ENCODE measurements around the gene GNAZ. TPM values are rescaled to one million over a fixed set of nuclear protein-coding genes. Genes with fewer than 3 reads are reported as not detected.
"Not testable (repeated sequence)": the region's sequence is repeated elsewhere in the genome, so short reads cannot be mapped to it uniquely, and the experiment has no call there.

The GNAZ gene
- total RNA-seq, 2 donors from 2014 or later = 0.56 to 0.89 TPM

- not testable (repeated sequence) for H3K27ac Mint-ChIP-seq; DNase-seq; H3K27me3 Mint-ChIP-seq (ENCODE audit: low read depth); H3K36me3 Mint-ChIP-seq (ENCODE audit: insufficient read depth in 2 of 2); H3K9me3 Mint-ChIP-seq; ATAC-seq (replicated peaks in 1 of 2); H3K4me3 Mint-ChIP-seq
- peaks cover 26% of the 10 kb centered on the region for H3K4me1 Mint-ChIP-seq (ENCODE audit: low read depth)
Observed at GRCh38 chr22:23136991-23137390, 66.7 kb downstream of the GNAZ start.

DNA sequence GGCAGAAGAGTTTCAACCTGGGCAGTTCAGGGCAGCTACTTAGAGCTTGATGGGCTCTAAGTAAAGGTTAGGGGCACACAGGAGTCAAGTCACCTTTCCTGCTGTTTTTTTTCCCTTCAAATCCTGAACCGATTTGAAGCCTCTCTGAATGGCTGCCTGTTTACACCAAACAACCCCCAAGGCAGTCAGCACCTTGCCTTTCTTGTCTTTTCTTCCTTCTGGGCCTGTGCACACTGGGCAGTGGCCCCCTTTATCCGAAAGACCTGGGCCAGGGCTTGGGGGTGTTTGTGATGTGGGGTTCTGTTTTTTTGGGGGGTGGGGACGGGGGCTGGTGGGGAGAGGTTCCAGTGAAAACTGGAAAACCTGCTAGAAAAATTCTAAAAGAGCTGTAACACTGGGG is 67.1 kb downstream of the GNAZ start:
- DNase-seq (no peak), ATAC-seq (replicated peaks in 1 of 2) (no peak)
- Mint-ChIP-seq H3K9me3 (no peaks in the 10 kb centered on the region), H3K27me3 (ENCODE audit: low read depth) (no peaks in the 10 kb centered on the region), H3K4me3 (peak overlapping the region in 1 of 2 donors; percentile 53), H3K4me1 (ENCODE audit: low read depth) (peaks cover 31% of the 10 kb centered on the region), H3K36me3 (ENCODE audit: insufficient read depth in 2 of 2) (peaks cover 1 to 2% of the 10 kb centered on the region in 2 donors), H3K27ac (peak overlapping the region; percentile 91)

GRCh38 chr22:23137905-23138561 is 67.7 kb downstream of the GNAZ start:
- H3K36me3 Mint-ChIP-seq (ENCODE audit: insufficient read depth in 2 of 2) = peaks cover 1 to 2% of the 10 kb centered on the region in 2 donors
- H3K4me1 Mint-ChIP-seq (ENCODE audit: low read depth) = peaks cover 36% of the 10 kb centered on the region
- peak overlapping the region; percentile 53 to 75 for H3K4me3 Mint-ChIP-seq
- peak in 1 of 2 donors; percentile 20 for ATAC-seq (replicated peaks in 1 of 2)
- no peaks in the 10 kb centered on the region for H3K27me3 Mint-ChIP-seq (ENCODE audit: low read depth)
- no peaks in the 10 kb centered on the region for H3K9me3 Mint-ChIP-seq
- peak; percentile 17 to 39 for DNase-seq
- peak overlapping the region; percentile 91 for H3K27ac Mint-ChIP-seq

DNA sequence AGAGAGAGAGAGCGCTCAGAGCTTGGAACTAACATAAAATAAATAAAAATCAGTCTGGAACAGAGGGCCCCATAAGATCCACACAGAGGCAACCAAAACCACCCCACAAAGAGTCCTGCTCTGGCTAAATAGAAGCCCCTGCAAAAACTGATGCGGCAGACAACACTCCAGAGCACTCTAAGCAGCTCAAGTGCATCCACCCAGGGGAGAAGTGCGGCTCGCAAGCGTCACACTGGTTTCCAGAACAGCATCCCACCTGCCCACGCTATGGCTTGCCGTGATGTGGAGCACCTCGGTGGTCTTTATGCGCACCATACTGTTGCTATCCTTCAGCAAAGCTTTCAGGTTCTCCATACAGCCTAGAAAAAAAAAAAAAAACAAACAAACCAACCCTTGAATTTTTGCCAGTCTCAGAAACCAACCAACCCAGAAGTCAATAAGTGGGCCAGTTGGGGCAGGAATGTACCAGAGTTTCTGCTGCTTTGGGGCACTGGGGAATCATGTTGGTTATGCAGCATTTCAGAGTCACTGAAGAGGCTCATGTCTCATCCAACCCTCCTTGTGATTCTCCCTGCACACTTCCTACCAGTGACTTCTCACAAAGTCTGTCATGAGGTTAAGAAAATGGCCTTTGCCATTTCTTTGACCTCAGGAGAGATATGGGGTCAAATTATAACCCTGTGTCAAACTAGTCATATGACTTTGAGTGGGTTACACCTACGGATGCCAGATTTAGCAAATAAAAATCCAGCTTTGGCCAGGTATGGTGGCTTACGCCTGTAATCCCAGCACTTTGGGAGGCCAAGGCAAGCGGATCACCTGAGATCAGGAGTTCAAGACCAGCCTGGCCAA is 68.5 kb downstream of the GNAZ start:
- ATAC-seq (replicated peaks in 1 of 2) (no peak), DNase-seq (no peak)
- Mint-ChIP-seq H3K36me3 (ENCODE audit: insufficient read depth in 2 of 2) (peaks cover 1 to 2% of the 10 kb centered on the region in 2 donors), H3K4me3 (peak overlapping the region in 1 of 2 donors; percentile 75), H3K27me3 (ENCODE audit: low read depth) (no peaks in the 10 kb centered on the region), H3K27ac (peak overlapping the region; percentile 91), H3K9me3 (no peaks in the 10 kb centered on the region), H3K4me1 (ENCODE audit: low read depth) (peaks cover 36% of the 10 kb centered on the region)

DNA sequence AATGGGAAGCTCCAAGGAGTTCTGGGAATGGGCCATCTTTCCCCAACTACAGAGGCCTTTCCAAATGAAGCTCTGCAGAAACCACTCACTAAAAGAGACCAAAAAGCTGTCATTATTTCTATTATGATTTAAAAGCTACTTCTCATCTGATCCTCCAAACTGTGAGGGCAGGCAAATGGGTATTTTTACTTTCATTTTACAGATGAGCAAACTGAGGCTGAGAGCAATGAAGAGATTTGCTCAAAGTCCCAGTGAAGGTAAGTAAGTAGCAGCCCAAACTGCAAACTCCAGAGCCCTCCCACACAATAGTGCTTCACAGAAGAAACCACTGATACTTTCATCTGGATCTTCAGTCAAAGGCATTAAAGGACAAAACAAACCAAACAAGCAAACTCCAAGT is 70.1 kb downstream of the GNAZ start:
- Mint-ChIP-seq H3K36me3 (ENCODE audit: insufficient read depth in 2 of 2) (peaks cover 1 to 2% of the 10 kb centered on the region in 2 donors), H3K9me3 (no peaks in the 10 kb centered on the region), H3K4me1 (ENCODE audit: low read depth) (peaks cover 46% of the 10 kb centered on the region), H3K4me3 (no peak overlapping the region), H3K27ac (no peak overlapping the region), H3K27me3 (ENCODE audit: low read depth) (no peaks in the 10 kb centered on the region)
- no peak for DNase-seq
- no peak for ATAC-seq (replicated peaks in 1 of 2)

- no peaks in the 10 kb centered on the region for H3K27me3 Mint-ChIP-seq (ENCODE audit: low read depth)
- no peak for DNase-seq
- H3K4me1 Mint-ChIP-seq (ENCODE audit: low read depth) = peaks cover 49% of the 10 kb centered on the region
- ATAC-seq (replicated peaks in 1 of 2) = no peak
- H3K36me3 Mint-ChIP-seq (ENCODE audit: insufficient read depth in 2 of 2) = peaks cover 1 to 2% of the 10 kb centered on the region in 2 donors
- H3K4me3 Mint-ChIP-seq = peak overlapping the region; percentile 75 to 79
- peak overlapping the region; percentile 42 for H3K27ac Mint-ChIP-seq
- H3K9me3 Mint-ChIP-seq = no peaks in the 10 kb centered on the region
Observed at GRCh38 chr22:23142546-23143105, 72.3 kb downstream of the GNAZ start.

- DNase-seq (no peak), ATAC-seq (replicated peaks in 1 of 2) (no peak)
- no peaks in the 10 kb centered on the region for H3K27me3 Mint-ChIP-seq (ENCODE audit: low read depth)
- peaks cover 1 to 2% of the 10 kb centered on the region in 2 donors for H3K36me3 Mint-ChIP-seq (ENCODE audit: insufficient read depth in 2 of 2)
- no peaks in the 10 kb centered on the region for H3K9me3 Mint-ChIP-seq
- no peak overlapping the region for H3K27ac Mint-ChIP-seq
- H3K4me1 Mint-ChIP-seq (ENCODE audit: low read depth) = peaks cover 45% of the 10 kb centered on the region
- H3K4me3 Mint-ChIP-seq = peak overlapping the region in 1 of 2 donors; percentile 75
Observed at GRCh38 chr22:23143119-23143518, 72.8 kb downstream of the GNAZ start.

DNA sequence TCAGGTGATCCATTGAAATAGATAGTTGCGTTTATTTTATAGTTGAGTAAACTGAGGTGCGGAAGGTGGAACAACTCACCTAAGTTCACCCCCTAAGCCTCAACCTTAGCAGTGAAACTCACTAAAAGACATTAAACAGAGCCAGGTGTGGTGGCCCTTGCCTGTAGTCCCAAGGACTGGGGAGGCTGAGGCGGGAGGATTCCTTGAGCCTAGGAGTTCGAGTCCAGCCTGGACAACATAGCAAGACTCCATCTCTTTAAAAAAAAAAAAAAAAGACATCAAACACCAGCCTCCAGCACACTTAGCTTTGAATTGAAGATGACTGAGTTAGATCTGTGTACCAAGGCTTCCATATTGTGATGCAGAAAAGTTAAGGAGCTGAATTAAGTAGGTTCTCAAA is 74.1 kb downstream of the GNAZ start:
- DNase-seq (no peak), ATAC-seq (replicated peaks in 1 of 2) (no peak)
- Mint-ChIP-seq H3K4me1 (ENCODE audit: low read depth) (peaks cover 34% of the 10 kb centered on the region), H3K4me3 (peak overlapping the region; percentile 19 to 79), H3K27ac (no peak overlapping the region), H3K27me3 (ENCODE audit: low read depth) (no peaks in the 10 kb centered on the region), H3K36me3 (ENCODE audit: insufficient read depth in 2 of 2) (no peaks in the 10 kb centered on the region), H3K9me3 (no peaks in the 10 kb centered on the region)

GRCh38 chr22:23144932-23145877 is 74.9 kb downstream of the GNAZ start, which contains the start of gene RAB36:
Gene RAB36, plus strand, starts transcription at chr22:23145477. Its CDS starts 1,140 bp downstream, at chr22:23146617.
- H3K4me1 Mint-ChIP-seq (ENCODE audit: low read depth) = peaks cover 32% of the 10 kb centered on the region
- DNase-seq = peak; percentile 80 to 87
- ATAC-seq (replicated peaks in 1 of 2) = peak; percentile 36 to 52
- H3K36me3 Mint-ChIP-seq (ENCODE audit: insufficient read depth in 2 of 2) = no peaks in the 10 kb centered on the region
- H3K9me3 Mint-ChIP-seq = no peaks in the 10 kb centered on the region
- no peak within 1 kb of the TSS for H3K27ac Mint-ChIP-seq
- no peaks in the 10 kb centered on the region for H3K27me3 Mint-ChIP-seq (ENCODE audit: low read depth)
- H3K4me3 Mint-ChIP-seq = peak within 1 kb of the TSS; percentile 78 to 79

DNA sequence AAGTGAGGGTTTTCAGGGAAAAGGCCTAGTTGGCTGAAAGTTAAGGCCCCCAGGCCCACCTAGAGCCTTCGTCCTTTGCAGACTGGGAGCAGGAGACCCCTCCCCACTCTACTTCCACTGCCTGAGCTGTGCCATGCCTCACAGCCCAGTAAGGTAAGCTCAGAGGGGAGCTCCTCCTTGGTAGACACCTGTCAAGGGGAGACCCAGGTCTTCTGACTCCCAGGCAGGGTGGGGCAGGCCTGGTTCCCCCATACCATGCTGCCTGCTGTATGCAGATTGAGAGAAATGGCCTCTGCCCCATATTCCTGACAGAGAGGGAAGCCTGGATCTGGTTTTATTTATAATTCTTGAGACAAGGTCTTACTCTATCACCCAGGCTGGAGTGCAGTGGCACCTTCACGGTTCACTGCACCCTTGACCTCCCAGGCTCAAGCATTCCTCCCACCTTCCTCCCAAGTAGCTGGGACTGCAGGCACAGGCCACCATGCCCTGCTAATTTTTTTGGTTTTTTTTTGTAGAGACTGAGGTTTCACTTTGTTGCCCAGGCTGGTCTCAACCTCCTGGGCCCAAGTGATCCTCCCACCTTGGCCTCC is 75.7 kb downstream of the GNAZ start:
- Mint-ChIP-seq H3K4me3 (peak overlapping the region in 1 of 2 donors; percentile 78), H3K36me3 (ENCODE audit: insufficient read depth in 2 of 2) (no peaks in the 10 kb centered on the region), H3K4me1 (ENCODE audit: low read depth) (peaks cover 30% of the 10 kb centered on the region), H3K9me3 (no peaks in the 10 kb centered on the region), H3K27me3 (ENCODE audit: low read depth) (no peaks in the 10 kb centered on the region), H3K27ac (no peak overlapping the region)
- DNase-seq (no peak), ATAC-seq (replicated peaks in 1 of 2) (no peak)

GRCh38 chr22:23146478-23147205 is 76.3 kb downstream of the GNAZ start:
- H3K27me3 Mint-ChIP-seq (ENCODE audit: low read depth) = no peaks in the 10 kb centered on the region
- H3K36me3 Mint-ChIP-seq (ENCODE audit: insufficient read depth in 2 of 2) = no peaks in the 10 kb centered on the region
- DNase-seq (no peak), ATAC-seq (replicated peaks in 1 of 2) (no peak)
- no peak overlapping the region for H3K4me3 Mint-ChIP-seq
- H3K27ac Mint-ChIP-seq = no peak overlapping the region
- no peaks in the 10 kb centered on the region for H3K9me3 Mint-ChIP-seq
- peaks cover 25% of the 10 kb centered on the region for H3K4me1 Mint-ChIP-seq (ENCODE audit: low read depth)
